Measurements from ENCODE around the gene SPDYE4. TPM values are rescaled to one million over a fixed set of nuclear protein-coding genes. Genes with fewer than 3 reads are reported as not detected.

The SPDYE4 gene
- total RNA-seq, 1 experiment from 2014 or later = not detected

DNA sequence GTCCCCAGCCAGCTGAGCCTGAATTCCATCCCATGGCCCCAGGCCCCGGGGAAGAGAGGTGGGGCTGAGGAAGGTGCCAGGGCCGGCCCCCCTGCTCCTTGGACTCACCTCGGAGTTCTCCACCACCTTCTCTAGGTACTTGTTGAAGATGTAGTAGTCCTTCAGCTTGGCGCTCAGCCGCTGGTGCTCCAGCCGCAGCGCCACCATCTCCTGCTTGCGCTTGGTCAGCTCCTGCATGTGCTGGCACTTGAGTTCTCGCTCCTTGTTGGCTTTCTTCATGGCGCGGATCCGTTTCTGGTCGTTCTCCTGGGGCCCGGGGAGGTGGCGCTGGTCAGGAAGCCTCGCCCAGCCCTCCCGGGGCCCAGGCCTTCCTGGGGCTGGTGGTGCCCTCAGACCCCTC lies 17.0 kb downstream of the SPDYE4 start:
- no peak for DNase-seq (ENCODE audit: low spot score)

GRCh38 chr17:8740486-8740885 lies 17.9 kb downstream of the SPDYE4 start:
- no peak for DNase-seq (ENCODE audit: low spot score)

DNA sequence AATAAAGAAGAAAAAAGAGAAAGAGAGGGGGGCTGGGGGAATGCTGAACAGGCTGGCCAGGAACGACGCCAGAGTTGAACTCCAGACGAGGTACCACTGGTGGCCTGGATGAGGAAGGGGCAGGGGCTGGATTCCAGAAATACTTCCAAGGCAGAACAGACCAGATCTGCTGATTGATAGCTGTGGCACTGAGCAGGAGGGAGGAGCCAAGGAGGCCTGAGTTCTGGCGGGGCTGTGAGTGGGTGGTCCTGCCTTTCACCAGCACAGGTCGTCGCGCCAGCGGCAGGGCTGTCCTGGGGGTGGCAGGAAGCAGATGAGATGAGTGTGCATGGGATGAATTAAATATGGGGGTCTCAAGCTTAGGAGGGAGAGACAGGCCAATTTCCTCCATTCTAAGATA lies 19.2 kb downstream of the SPDYE4 start:
- no peak for DNase-seq (ENCODE audit: low spot score)

DNA sequence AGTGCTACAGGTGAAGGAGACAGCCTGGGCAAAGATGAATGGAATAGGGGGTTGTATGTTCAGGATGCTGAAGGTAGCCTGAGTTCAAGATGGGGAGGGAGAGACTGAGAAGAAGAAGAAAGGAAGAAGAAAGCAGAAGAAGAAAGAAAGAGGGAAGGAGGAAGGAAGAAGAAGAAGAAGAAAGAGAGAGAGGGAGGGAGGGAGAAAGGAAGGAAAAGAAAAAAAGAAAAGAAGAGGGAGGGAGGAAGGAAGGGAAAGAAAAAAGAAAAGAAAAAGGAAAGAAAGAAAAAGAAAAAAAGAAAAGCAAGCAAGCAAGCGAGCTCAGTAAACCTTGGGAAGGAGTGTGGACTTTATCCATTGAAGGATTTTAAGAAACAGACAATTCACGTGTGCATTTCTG lies 21.6 kb downstream of the SPDYE4 start:
- DNase-seq (ENCODE audit: low spot score) = no peak

- no peak for DNase-seq (ENCODE audit: low spot score)
These were observed 22.0 kb downstream of the SPDYE4 start for GRCh38 chr17:8736362-8736761.

DNA sequence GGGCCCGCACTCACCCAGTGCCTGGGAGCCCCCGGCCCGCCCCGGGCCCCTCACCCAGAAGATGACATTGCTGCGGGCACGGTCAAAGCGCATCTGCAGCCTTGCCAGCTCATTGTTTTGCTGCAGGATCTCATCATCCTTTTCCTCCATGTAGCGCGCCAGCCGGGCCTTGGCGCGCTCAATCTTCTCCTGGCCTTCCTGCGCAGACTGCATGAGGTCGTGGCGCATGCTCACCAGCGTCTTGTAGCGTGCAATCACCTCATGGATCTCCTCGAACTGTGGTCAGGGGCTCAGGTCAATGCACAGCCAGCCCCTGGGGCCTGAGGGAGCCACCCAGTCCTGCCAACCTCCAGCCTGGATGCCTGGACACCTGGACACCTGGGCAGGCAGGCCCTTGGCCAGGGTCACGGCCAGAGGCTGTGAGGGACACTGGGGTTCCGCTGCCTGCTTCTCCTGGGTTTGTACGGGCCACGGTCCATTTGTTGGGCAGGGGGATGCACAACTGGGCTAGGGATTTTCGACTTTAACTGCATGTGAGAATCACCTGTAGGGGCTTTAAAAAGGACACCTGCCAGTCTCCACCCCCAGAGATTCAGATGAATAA lies 22.9 kb downstream of the SPDYE4 start:
- no peak for DNase-seq (ENCODE audit: low spot score)

- DNase-seq (ENCODE audit: low spot score) = no peak
These were observed 23.5 kb downstream of the SPDYE4 start for GRCh38 chr17:8734876-8735275.

DNA sequence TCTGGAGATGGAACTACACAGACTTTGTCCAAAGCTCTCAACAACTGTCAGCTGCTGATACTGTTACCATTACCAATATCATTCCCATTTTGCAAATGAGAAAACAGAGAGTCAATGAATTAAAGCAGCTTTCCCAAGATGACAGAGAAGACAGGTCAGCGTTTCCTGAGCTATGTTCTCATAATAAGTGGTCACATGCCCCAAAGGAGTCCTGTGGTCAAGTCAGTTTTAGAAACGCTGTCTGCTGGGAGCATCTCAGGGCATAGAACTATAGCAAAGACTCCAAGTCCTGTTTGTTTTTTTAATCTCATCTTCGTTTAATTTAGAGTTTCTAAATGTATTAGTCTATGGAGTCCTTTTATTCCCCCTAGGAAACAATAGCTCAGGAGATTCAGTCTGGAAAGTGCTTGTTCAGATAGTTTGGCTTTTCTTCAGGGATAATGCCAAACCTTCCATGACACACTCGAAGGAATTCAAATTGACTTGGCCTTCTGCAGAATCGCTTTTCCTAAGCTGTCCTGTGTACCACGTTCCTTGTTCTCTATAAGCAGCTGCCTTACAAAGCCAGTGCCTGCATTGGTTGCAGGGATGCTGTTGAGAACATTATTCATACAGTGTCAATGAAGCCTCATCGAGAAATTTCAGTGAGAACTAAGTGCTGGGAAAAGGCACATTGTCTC lies 25.8 kb downstream of the SPDYE4 start:
- no peak for DNase-seq (ENCODE audit: low spot score)

DNA sequence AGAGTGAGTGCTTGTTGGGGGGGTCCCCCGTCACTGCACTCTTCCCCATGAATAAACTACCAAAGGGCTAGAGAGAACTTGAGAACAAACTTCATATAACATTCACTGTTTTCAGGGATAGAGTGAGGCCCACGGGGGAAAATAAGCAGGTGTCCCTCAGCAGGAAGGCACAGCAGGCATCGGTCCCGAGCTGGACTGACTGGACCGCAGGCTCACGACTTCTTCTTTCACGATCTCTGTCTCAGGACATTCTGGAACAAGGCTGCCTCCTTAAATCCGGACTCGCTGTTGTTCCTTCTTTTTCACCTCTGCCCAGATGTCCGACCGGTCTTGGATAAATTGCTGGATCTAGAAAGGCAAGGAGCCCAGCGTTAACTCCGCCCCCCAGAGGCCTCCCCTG lies 28.5 kb downstream of the SPDYE4 start:
- no peak for DNase-seq (ENCODE audit: low spot score)

DNA sequence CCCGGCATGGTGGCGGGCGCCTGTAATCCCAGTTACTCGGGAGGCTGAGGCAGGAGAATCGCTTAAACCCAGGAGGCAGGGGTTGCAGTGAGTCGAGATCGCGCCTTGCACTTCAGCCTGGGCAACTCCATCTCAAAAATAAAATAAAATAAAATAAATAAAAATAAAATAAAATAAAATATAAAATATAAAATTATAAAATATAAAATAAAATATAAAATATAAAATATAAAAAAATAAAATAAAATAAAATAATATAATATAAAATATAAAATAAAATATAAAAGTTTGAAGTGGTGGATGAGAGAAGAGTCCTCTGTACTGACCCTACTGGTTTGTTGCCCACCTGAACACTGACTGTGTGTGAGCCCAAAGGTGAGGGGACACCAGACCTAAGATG lies 28.9 kb downstream of the SPDYE4 start:
- no peak for DNase-seq (ENCODE audit: low spot score)

DNA sequence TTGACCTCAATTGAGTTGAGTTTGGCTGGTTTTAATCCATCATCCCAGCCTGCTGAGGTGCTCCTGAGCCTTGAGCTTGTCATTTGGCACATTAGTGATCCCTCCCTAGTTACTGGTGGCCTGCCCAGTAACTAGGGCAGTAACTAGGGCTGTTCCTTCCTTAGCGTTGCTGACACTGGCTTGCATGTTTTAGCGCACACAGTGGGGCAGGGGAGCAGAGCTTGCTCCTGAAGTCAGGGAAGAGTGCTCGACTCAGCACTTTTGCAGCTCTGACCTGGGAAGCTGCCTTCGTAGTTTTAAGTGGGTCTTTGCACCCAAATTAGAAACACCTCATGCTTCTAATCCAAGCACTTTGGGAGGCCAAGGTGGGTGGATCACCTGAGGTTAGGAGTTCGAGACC lies 29.4 kb downstream of the SPDYE4 start:
- DNase-seq (ENCODE audit: low spot score) = no peak

DNA sequence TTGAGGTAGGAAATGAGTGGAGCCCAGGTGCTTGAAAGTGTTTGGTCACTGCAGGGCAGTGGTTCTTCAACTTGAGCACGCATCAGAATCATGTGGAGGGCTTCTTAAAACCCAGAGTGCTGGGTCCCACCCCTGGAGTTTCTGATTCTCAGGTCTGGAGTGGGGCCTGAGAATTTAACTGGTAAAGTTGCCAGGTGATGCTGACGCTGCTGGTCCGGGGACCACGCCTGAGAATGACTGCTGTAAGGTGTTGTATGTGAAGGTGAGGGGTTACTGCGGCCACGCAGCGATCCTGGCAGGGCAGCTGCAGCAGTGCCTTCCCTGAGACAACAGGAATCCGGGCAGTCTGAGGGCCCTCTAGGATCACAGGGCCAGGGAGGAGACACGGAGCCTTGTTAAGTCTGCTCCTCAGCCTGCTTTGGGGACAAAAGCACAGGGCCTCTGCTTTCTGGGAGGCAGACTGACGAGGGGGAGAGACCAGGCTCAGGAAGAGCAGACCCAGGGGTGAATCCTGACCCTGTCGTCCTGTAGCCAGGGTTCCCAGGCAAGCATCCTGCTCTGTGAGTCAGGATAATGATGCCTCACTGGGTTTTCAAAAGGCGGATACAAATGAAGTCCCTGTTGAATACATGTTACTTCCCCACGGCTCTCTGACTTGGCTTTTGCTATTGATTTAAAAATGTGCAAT lies 30.0 kb downstream of the SPDYE4 start:
- DNase-seq (ENCODE audit: low spot score) = no peak

- peak; percentile 67 for DNase-seq (ENCODE audit: low spot score)
These were observed 31.3 kb downstream of the SPDYE4 start for GRCh38 chr17:8726941-8727555.

GRCh38 chr17:8725881-8726876 lies 32.2 kb downstream of the SPDYE4 start:
- no peak for DNase-seq (ENCODE audit: low spot score)

DNA sequence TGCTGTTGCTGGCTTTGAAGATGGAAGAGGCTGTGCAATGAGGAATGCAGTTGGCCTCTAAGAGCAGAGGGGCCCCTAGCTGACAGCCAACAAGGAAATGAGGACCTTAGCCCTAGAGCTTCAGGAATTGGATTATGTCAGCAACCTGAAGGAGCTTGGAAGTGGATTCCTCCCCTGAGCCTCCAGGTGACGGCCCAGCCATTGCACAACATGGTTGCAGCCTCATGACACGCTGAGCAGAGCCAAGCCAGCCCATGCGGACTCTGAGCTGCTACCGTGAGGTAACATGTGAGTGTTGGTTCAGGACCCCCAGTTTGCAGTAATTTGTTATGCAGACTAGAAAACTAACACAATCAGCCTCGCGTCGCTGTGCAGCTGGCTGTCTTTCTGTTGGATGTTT lies 33.9 kb downstream of the SPDYE4 start:
- no peak for DNase-seq (ENCODE audit: low spot score)

- DNase-seq (ENCODE audit: low spot score) = no peak
These were observed 37.8 kb downstream of the SPDYE4 start for GRCh38 chr17:8720596-8720995.

GRCh38 chr17:8719291-8720246 lies 38.8 kb downstream of the SPDYE4 start:
- no peak for DNase-seq (ENCODE audit: low spot score)

DNA sequence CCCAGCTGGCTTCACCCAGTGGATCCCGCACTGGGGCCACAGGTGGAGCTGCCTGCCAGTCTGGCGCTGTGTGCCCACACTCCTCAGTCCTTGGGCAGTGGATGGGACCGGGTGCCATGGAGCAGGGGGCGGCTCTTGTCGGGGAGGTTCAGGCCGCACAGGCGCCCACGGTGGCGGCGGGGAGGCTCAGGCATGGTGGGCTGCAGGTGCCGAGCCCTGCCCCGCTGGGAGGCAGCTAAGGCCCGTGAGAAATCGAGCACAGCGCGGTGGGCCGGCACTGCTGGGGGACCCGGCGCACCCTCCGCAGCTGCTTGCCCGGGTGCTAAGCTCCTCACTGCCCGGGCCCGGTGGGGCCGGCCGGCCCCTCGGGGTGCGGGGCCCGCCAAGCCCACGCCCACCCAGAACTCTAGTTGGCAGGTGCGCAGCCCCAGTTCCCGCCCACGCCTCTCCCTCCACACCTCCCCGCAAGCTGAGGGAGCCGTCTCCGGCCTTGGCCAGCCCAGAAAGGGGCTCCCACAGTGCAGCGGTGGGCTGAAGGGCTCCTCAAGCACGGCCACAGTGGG lies 40.3 kb downstream of the SPDYE4 start:
- DNase-seq (ENCODE audit: low spot score) = no peak

GRCh38 chr17:8713878-8714277 lies 44.5 kb downstream of the SPDYE4 start:
- no peak for DNase-seq (ENCODE audit: low spot score)

DNA sequence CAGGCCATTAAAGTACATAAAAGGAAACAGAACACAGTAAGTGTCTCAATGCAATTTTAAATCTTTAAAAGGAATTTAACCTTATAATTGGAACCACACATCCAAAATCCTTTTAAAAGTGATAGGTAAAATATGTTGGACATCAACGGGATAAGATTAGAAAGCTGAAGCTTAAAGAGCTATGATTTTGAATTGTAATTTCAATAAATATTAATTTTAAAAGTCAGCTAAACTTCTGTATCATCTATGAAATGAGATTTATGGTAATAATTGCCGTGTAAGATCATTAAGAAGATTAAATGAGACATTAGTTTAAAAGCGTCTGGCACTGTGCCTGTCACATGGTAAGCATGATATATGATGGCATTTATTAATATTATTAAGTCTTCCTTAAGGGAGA lies 45.0 kb downstream of the SPDYE4 start:
- no peak for DNase-seq (ENCODE audit: low spot score)

All from H4 (cell line).